Breast epithelium (tissue), 3 donors: Measurements from ENCODE around the gene KYNU.

Source experiments
- CTCF ChIP-seq, 3 donors: fragments of 450-650 bp; IDR thresholded peaks; one replicate each; pipeline ENCODE4 v1.5.1; 2016 to 2017; ENCODE audit warnings: antibody characterized with exemption in 3 of 3, mild to moderate bottlenecking in 3 of 3, moderate library complexity in 3 of 3
- POLR2A ChIP-seq: fragments of 450-650 bp; IDR thresholded peaks from one replicate; pipeline ENCODE4 v1.6.1; 2016; ENCODE audit warnings: antibody characterized with exemption, mild to moderate bottlenecking, moderate library complexity
- POLR2AphosphoS5 ChIP-seq, 3 donors: sonication (generic); formaldehyde crosslinking; IDR thresholded peaks; one replicate each; pipeline ENCODE4 v1.6.1; 2017; ENCODE audit warnings: antibody characterized with exemption in 3 of 3

DNA sequence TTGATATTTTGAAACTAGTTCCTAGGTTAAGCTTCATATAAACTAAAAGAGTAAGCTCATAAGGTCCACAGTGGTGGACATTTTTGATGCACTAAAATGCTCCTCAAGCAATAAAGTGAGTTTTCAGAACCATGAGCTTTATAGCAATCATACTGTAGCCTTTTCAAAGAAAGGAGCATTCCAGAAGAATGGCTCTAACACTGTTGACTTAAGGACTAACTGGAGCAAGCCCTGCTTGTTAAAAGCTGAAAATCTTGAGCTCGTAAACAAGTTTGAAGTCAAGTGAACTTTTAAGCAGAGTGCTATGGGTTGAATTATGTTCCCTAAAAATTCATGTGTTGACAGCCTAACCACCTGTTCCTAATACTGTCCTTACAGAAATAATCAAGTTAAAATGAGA is 38.0 kb downstream of the KYNU start:
- TF ChIP-seq CTCF (IDR thresholded peaks at IDR 0.05): no peak
- no peak for TF ChIP-seq POLR2A
- no peak for TF ChIP-seq POLR2AphosphoS5 (IDR thresholded peaks at IDR 0.05)
